HG03457 (cell line): Measurements from ENCODE around the gene COG7.
"Not testable (repeated sequence)": the region's sequence is repeated elsewhere in the genome, so short reads cannot be mapped to it uniquely, and the experiment has no call there.

ENCODE experiments used
- ATAC-seq: cut with Tn5 transposase; IDR thresholded peaks from one replicate; pipeline ENCODE4 v1.9.1; 2021; ENCODE audit warnings: moderate number of reproducible peaks; ENCODE audit not compliant: unreplicated experiment

COG7 gene

DNA sequence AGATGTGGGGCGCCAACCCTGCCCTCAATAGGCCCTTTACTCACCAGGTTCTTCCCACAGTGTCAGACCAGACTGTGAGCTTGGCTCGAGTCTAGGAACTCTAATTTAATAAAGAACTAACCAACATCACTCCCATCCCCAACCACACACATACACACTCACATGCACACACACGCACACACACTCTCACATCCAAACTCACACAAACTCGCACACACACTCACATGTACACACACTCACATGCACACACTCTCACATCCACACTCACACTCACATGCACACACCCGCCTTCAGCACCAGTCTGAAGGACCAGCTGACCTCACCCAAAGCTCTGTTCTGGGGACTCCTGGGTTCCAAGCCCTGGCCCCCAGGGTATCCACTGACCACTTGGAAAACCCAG lies 63.8 kb downstream of the COG7 start:
- no peak for ATAC-seq

DNA sequence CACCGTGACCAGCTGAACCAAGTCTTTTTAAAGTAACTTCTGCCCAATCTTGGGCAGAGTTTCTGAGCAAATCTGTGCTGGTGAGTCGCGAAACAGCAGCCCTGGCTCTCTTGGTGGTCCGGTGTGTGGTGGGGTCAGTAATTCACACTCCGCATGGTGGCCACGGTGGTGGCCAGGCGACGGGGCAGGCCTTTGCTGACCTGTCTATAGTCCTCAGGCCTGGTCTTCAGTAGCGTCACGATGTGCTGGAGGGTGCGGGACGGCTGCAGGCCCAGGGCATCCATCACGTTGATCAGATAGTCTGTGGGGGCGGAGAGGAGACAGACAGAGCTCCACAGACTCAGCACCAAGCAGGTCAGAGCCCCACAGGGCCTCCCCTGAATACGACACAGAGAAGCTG lies 64.2 kb downstream of the COG7 start:
- ATAC-seq: no peak

DNA sequence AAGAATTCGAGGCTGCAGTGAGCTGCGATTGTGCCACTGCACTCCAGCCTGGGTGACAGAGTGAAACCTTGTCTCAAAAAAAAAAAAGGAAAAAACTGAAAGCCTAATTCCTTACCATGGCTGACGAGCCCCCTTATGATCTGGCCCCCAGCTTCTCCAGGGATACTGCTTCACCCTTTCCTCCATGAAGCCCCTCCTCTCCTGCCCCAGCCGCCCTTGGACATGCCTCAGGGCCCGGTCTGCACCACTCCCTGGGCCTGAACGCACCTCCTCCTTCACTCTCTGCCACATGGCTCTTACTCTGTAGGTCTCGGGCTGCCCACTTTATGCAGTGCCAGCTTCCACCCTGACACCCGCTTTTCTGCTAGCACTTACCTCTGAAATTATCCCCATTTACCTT lies 65.3 kb downstream of the COG7 start:
- no peak for ATAC-seq

DNA sequence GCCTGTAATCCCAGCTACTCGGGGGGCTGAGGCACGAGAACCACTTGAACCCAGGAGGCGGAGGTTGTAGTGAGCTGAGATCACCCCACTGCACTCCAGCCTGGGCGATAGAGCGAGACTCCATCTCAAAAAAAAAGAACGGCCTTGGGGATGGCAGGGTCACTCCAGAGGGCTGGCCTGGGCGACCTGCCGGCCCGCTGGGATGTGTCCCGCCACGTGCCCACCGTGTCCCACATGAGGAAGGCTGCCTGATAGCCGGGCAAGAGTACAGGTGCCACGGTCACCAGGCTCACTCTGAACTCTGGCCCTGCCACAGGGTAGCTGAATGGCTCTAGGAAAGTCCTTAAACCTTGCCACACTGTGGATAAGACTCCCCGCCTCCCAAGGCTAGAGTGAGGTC lies 67.5 kb downstream of the COG7 start:
- no peak for ATAC-seq

DNA sequence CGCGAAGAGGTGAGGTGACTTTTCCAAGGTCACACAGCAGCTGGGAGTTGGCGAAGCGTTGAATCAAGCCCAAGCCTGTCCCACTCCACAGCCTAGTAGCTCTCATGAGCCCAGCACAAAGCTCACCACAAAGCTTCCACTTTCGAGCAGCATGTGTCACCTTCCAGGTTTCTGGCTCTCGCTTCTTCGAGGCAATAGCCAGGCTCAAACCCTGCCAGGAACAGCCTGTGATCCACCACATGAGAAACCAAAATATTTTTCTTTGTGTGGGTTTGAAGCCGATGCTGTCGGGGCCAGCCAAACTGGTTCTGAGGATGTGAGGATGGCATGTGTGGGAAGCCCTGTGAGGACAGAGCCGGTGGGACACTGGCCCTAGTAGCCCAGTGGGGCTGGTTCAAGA lies 68.1 kb downstream of the COG7 start:
- ATAC-seq: no peak

DNA sequence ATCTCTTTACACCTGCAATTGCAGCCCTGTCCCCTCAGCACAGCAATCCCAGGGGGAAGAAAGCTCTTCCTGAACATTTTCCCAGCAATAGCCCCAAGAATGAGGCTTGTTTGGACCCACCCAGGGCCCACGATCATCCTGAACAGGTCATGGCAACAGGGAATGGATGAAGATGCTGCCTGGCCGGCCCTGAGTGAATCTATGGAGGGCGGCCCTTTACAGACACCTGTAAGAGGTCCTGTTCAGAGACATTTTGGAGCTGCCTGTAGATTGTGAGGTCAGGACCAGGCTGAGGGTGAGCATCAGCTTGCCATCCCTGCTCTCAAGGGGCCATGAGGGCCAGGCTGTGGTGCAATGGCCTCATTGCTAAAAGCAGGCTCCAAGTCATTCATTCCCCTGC lies 69.1 kb downstream of the COG7 start:
- no peak for ATAC-seq

DNA sequence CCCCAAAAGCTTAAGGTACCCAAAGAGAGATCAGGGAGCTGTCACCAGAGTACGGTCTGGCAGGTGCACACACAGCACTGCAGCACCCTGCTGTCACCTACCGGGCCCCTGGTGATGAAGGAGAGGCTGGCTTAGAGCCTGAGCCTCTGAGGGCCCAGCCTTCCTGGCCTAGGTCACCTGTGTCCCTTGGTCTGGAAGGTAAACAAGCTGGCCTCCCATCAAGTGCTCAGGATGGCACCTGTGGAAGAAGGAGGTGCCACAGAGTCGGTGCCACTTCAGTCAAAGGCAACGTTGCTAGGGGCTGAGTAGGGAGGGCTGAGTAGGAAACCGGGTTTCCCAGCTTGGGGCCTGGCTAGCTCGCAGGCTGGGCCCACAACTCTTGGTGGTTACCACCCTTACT lies 70.7 kb downstream of the COG7 start:
- ATAC-seq: no peak

DNA sequence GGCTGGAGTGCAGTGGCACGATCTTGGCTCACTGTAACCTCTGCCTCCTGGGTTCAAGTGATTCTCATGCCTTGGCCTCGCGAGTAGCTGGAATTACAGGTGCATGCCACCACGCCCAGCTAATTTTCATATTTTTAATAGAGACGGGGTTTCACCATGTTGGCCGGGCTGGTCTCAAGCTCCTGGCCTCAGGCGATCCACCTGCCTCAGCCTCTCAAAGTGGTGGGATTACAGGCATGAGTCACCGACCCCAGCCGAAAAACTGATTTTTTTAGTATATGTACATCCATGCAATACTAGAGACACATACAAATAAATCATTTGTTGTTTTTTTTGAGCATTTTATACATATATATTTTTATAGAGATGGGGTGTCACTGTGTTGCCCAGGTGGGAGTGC lies 71.3 kb downstream of the COG7 start:
- ATAC-seq: not testable (repeated sequence)

DNA sequence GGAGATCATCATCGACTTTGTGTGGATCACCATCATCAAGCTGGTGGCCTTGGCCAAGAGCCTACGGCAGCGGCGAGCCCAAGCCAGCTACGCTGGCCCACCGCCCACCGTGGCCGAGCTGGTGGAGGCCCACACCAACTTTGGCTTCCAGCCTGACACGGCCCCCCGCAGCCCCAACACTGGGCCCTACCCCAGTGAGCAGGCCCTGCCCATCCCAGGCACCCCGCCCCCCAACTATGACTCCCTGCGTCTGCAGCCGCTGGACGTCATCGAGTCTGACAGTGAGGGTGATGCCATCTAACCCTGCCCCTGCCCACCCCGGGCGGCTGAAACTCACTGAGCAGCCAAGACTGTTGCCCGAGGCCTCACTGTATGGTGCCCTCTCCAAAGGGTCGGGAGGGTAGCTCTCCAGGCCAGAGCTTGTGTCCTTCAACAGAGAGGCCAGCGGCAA lies 72.5 kb downstream of the COG7 start:
- no peak for ATAC-seq

DNA sequence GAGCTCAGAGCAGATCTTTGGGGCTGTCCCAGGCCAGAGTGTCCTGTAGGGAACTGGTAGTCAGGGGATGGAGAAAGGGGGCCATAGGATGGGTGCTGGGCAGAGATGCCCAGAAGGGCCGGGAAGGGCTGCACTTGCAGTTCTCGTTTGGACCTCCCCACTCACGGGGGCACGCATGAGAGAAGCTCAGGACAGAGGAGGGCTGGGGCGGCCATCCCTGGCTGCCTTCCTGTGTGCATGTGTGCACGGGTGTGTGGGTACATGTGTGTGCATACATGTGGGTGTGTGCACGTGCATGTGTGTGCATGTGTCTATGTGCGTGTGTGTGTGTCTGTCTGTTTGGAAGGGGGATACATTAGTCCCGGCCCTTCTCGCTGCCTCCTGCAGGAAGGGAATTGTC lies 73.3 kb downstream of the COG7 start:
- no peak for ATAC-seq

DNA sequence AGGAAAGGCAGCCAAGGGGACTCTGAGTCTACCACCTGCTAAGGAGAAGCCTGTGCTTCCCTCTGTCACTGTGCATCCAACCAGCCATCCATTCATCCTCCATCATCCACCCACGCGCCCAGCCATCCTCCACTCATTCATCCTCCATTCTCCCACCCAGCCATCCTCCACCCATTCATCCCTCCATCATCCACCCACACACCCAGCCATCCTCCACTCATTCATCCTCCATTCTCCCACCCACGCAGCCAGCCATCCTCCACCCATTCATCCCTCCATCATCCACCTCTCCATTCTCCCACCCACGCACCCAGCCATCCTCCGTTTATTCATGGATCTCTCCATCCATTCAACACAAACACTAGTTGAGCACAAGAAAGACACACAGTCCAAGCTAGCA lies 74.1 kb downstream of the COG7 start:
- no peak for ATAC-seq

DNA sequence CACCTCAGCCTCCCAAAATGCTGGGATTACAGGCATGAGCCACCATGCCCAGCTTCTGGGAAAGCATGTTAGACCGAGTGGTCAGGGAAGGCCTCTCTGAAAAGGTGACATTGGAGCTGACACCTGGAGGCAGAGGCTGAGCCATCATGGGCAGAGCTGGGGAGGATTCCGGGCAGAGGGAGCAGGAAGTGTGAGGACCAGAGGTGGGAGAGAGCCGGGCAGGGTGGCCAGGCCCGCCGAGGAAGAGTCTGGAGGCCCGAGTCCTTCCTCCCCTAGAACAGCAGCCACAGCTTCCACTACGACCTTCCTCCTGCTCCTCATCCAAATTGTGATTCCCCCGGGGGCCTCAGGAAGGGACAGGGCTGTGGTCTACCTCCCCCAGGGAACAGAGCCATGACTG lies 74.7 kb downstream of the COG7 start:
- no peak for ATAC-seq

DNA sequence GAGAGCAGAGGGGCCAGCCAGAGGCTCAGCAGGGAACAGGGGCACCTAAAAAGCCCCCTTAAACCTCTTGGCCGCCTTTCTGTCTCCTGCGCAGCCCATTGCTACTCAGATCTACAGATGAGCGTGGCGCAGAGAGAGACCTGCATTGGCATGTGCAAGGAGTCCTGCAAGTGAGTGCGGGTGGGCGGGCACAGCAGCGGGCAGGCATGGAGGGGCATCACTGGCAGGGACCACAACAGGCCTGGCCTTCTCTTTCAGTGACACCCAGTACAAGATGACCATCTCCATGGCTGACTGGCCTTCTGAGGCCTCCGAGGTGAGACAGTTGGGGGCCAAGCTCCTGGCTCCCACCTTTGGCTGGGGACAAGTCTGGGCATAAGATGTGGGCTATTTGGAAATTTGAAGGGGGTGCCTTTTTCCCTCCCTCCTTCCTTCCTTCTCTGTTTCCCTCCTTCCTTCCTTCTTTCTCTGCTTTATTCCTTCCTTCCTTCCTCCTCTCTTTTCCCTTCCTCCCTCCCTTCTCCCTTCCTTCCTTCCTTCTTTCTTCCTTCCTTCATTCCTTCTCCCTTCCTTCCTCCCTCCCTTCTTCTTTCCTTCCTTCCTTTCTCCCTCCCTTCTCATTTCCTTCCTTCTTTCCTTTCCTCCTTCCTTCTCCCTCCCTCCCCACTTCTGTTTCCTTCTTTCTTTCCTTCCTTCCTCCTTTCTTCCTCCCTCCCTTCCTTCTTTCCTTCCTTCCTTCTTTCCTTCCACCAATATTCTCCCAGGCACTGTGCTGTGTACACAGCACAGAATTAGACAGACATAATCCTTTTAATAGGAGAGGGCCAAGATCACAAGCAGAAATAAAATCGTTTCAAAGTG lies 75.7 kb downstream of the COG7 start:
- no peak for ATAC-seq

DNA sequence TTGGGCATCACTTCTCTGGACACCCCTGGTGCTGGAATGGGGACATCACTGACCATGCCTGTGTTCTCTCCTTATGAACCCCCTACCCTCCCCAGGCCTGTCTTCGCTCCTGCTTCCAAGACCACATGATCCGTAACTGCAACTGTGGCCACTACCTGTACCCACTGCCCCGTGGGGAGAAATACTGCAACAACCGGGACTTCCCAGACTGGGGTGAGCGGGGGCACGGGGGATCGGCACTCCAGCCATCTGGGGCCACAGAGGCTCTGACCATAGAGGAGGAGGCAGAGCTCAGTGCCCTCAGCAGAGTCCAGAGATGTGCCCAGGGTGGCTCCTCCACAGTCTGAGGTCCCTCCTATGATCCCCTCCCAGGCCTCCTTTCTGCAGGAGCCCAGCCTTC lies 77.3 kb downstream of the COG7 start:
- no peak for ATAC-seq

DNA sequence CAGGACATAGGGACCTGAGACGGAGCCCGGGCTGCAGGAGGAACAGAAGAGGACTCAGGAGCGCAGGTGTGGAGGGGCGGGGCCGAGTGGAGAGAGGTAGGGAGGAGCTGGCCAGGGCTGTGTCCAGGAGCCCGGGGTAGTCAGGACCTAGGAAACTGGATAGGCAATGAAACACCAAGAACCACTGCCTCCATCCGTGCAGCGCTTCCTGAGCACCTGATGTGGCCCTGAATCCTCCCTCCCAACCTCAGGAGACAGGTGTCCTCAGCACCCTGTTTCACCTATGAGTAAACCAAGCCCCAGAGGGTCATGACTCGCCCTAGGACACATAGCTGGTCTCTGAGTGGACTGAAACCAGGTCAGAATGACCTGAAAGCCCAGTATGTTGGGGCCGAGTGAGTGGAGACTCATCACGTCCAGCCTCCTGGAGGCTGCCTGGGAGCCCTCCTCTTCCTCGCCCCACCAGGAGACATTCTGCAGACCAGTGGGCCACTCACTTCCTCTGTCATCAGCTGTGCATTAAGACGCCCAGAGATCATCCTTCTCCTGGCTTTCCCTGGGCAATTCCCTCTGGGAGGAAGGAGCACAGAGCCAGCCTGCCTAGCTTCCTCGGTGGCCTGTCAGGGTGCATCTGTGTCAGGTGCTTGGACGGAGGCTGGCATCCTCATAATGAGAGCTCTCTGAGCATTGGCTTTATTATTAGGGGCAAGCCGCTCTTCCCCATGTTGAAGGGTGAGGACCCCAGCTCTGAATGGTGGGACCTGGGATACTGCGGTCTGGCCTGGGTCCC lies 78.1 kb downstream of the COG7 start:
- ATAC-seq: no peak

DNA sequence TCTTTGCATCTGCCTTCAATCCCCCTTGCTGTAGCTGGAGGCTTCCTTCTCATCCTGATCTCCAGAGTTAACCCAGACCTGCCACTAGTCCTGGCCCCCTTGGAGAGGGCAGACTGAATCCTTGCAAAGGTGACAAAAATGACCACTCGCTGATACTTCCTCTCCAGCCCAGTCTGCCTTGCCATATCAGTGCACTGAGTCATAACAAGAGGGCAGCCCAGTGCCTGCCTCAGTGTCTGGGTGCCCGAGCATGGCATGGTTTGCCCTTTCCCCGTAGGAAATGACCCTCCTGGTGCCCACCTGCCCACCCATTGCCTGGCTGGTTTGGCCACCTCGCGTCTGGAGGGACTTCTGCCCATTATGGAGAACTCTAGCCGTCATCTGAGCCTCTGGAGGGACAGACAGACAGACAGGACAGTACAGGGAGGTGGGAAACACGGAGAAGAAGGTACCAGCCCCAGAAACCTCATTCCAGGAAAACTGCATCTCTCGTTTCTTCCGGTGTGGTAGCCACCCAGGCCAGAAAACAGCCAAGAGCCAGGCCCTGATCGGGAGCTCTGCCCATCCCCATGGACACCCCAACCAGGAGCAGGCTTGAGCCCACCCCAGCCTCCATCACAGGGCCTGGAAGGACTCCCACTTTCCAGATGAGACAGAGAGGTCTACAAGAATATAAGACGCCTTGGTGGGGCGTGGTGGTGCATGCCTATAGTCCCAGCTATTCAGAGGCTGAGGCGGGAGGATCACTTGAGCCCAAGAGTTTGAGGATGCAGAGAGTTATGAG lies 79.4 kb downstream of the COG7 start:
- no peak for ATAC-seq

DNA sequence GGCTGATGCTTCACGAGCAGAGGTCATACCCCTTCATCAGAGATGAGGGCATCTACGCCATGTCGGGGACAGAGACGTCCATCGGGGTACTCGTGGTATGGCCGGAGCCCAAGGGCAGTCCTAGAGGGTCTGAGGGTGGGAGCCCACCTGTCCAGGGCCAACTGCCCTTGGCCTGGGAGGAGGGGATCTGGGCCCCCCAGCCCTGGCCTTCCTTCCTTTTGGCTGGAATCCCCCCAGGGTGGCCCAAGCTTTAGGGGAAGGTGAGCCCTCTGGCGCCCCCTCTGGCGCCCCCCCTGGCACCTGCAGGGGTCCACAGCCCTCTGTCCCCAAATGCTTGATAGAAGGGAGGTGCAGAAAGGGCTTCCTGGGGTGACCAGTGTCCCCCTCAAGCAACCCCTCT lies 81.6 kb downstream of the COG7 start:
- no peak for ATAC-seq

DNA sequence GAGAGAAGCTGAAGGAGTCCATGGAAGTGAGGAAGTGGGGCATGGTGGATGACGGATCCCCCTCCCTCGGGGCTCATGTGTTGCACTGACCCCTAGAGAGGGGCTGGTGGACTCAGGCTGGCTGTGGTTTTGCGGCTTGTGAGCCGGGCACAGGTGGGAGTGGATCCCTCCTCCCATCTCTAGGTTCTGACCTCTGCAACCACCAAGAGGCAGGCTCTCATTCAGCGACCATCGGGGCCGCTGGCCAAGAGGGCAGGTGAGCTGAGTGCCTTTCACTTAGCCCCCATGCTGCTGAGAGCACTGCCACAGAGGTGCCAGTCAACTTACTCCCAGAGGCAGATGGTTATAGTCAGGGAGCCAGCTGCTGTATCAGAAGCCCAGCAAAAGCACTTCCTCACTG lies 83.6 kb downstream of the COG7 start:
- no peak for ATAC-seq

DNA sequence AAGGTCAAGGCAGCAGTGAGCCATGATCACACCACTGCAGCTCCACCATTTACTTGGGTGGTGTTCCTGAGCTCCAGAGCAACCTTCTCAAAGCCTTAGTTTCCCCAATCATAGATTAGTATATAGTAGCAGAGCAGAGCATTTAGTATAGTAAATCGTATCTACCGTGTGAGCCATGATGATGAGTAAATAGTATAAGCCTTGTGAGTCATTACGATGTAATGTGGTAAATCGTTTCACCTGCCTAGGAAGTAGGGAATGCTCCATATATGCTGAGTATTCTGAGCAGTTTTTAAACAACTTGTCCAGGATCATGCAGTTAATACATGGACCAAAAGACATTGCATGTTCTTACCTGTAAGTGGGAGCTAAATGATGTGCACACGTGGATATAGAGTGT lies 84.5 kb downstream of the COG7 start:
- no peak for ATAC-seq

DNA sequence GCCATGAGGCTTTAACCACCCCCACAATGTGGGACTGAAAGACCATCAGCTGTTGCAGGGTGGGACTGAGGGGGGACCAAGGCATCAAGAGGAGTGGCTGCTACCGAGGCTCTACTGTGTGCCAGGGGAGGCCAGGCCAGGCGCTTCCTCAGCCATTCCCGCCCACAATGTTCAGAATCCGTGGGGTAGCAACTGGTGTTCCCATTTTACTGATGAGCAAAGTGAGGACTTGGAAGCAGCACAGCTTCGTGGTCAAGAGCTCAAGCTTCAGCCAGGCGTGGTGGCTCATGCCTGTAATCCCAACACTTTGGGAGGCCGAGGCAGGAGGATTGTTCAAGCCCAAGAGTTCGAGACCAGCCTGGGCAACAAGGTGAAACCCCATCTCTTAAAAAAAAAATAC lies 85.0 kb downstream of the COG7 start:
- ATAC-seq: no peak

DNA sequence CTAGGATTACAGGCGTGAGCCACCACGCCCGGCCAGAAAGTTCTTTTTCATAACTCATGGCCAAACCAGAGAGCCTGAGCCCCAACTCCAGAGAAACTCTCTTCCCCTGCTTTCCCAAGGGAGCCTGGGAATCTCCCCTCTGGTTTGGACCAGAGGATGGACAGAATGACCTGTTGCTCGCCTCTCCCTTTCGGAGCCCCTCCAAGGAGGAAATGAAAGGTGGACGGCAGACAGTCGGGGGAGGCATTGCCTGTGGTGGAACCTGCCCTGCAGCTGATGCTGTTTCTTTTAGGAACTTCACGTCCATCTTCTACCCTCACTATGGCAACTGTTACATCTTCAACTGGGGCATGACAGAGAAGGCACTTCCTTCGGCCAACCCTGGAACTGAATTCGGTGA lies 85.4 kb downstream of the COG7 start:
- ATAC-seq: no peak

DNA sequence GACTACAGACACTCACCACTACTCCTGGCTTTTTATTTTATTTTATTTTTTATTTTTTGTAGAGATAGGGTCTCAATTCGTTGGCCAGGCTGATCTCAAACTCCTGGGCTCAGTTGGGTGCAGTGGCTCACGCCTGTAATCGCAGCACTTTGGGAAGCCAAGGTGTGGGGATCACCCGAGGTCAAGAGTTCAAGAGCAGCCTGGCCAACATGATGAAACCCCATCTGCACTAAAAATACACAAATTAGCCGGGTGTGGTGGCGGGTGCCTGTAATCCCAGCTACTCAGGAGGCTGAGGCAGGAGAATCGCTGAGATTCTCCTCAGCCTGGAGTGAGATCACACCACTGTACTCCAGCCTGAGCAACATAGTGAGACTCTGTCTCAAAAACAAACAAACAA lies 86.6 kb downstream of the COG7 start:
- not testable (repeated sequence) for ATAC-seq
